A204.1 (cell line): ENCODE results near the gene CANX.
"Not testable (repeated sequence)": the region's sequence is repeated elsewhere in the genome, so short reads cannot be mapped to it uniquely, and the experiment has no call there.

Experiments
- FAIRE-seq: peaks from 2 replicates; lab custom pipeline; 2012; peaks lifted over from hg19 to GRCh38; lab: Jason Lieb, UNC

CANX gene

GRCh38 chr5:179699616-179700237, 960 bp downstream of the CANX start:
- no peak for FAIRE-seq

GRCh38 chr5:179700401-179700918, 1.7 kb downstream of the CANX start:
- no peak for FAIRE-seq

DNA sequence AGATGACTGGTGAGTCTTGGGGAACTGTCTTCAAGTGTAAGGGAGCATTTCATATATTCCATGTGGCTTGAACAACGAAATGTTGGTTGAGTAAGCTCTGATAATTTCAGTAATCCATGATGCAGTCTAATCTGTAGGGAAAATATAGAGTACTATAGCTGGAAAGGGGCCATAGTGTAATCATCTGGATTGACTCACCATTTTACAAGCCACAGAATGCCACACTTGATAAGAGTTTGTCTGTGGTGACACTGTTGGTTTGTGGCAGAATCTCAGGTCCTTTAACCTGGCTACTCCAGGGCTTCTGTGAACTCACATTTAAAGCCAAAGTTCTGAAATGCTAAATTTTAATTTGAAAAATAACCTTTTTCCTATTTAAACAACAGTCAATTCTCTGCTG, 17.5 kb downstream of the CANX start:
- no peak for FAIRE-seq

GRCh38 chr5:179720222-179720621, 21.5 kb downstream of the CANX start:
- FAIRE-seq: no peak

GRCh38 chr5:179724163-179724562, 25.4 kb downstream of the CANX start:
- no peak for FAIRE-seq

- FAIRE-seq: no peak
Measured at GRCh38 chr5:179727106-179727505, 28.3 kb downstream of the CANX start.

DNA sequence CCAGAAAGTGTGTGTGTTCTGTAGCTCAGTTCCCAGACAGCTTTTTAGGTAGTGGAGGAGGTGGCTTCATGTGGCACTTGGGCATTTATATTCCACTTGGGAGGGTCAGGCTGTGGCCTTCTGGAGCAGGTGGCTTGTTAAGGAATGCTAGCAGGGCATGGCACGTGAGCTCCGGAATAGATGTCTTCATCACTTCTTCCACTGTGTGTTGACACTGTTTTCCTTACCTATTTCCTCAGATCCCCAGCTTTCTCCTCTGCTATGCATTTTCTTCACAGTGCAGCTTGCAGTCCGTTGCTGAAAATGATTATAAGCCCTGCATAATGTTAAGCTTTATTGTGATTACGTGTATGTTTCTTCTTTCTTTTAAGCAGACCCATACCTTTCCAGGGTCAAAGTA, 30.5 kb downstream of the CANX start:
- no peak for FAIRE-seq

DNA sequence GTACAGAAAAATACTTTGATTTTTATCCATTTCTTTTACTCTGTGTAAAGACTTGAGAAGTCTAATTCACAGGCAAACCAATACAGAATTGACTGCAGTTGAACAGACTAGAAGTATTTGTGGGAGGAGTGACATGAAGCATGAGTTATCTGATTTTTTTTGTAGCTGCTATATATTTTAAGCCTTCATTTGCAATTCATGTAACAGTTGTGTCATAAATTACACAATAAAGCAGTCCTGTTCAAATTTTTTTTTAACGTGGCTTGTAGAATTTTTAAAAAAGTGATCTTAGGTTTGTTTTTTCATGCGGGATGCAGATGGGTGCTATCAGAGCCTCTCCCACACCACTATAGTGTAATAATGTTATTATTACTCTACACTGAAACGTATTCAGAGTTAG, 31.0 kb downstream of the CANX start:
- FAIRE-seq: no peak

- no peak for FAIRE-seq
Measured at GRCh38 chr5:179730356-179730755, 31.6 kb downstream of the CANX start.

- FAIRE-seq: no peak
Measured at GRCh38 chr5:179730852-179731251, 32.1 kb downstream of the CANX start.

DNA sequence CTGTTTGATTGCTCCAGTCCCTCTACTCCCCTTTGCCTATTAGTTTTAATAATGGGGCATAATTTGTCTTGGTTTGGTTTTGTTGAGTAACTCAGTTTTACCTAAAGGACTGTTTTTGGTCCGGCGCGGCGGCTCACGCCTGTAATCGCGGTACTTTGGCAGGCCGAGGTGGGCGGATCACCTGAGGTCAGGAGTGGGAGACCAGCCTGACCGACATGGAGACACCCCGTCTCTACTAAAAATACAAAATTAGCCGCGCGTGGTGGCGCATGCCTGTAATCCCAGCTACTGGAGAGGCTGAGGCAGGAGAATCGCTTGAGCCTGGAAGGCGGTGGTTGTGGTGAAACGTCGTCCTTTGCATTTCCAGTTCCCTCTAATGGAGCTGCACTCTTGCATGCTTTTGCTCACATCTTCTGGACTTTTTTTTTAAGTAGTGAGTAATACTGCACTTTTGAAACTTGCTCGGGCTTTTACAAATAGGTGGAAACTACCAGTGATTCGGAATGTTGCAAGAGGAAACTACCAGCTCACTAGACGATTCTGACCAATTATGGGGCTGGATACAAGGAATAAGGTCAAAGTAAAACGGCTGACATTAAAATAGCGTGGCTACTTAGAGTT, 33.1 kb downstream of the CANX start:
- no peak for FAIRE-seq

GRCh38 chr5:179732412-179732917, 33.7 kb downstream of the CANX start, which contains the start of gene MAML1:
Gene MAML1 (plus strand): TSS chr5:179732822. CDS start chr5:179733113, 291 bp downstream.
- FAIRE-seq: peak; percentile 98

- no peak for FAIRE-seq
Measured at GRCh38 chr5:179732918-179733771, 34.4 kb downstream of the CANX start.

- no peak for FAIRE-seq
Measured at GRCh38 chr5:179733772-179734126, 35.0 kb downstream of the CANX start.

- FAIRE-seq: no peak
Measured at GRCh38 chr5:179734536-179735164, 35.9 kb downstream of the CANX start.

DNA sequence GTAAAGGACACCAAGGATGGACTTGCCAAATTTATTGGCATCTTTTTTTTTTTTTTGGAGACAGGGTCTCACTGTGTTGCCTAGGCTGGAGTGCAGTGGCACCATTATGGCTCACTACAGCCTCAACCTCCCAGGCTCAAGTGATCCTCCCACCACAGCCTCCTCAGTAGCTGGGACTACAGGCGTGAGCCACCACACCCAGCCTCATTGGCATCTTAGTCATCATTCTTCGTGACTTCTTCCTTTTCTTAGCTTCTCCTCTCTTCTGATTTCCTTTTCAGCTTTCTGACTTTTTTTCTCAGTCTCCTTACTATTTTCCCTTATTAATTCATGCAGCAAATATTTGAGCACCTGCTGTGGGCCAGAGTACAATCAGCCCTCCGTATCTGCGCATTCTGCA, 40.0 kb downstream of the CANX start:
- no peak for FAIRE-seq

DNA sequence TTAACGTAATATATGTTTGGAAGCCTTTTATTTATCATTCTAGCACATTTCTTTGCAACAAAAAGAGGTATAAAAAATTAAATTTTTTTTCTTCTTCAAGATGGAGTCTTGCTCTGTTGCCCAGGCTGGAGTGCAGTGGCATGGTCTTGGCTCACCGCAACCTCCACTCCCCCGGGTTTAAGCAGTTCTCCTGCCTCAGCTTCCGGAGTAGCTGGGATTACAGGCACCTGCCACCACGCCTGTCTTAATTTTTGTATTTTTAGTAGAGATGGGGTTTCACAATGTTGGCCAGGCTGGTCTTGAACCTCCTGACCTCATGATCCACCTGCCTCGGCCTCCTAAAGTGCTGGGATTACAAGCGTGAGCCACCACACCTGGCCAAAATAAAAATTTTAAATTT, 45.3 kb downstream of the CANX start:
- not testable (repeated sequence) for FAIRE-seq

GRCh38 chr5:179746872-179747271, 48.1 kb downstream of the CANX start:
- no peak for FAIRE-seq

- FAIRE-seq: no peak
Measured at GRCh38 chr5:179747811-179748210, 49.0 kb downstream of the CANX start.

- FAIRE-seq: no peak
Measured at GRCh38 chr5:179749857-179750508, 51.2 kb downstream of the CANX start.

DNA sequence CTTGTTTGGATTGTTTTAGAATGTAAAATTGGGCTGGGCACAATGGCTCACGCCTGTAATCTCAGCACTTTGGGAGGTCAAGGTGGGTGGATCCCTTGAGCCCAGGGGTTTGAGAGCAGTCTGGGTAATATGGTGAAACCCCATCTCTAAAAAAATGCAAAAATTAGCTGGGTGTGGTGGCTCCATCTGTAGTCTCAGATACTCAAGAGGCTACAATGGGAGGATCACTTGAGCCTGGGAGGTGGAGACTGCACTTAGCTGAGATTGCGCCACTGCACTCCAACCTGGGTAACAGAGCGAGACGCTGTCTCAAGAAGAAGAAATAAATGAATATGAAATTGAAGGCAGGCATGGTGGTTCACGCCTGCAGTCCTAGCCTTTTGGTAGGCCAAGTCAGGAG, 55.2 kb downstream of the CANX start:
- no peak for FAIRE-seq

DNA sequence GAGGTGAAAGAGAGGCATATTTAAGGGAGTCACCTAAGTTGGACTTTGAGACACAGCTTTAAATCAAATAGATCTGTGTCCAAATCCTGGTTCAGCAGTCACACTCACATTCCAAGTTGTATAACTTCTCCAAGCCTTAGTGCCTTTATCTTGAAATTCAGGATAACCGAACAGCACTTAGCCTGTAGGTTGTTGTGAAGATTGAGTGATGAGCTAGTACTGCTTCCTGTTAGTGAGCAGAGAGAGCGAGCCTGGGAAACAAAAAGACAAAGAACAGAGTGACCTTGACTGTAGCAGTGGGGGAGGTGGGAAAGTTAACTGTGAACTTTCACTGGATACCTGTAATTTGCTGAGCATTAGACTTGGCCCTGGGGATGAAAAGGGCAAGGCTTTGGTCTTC, 56.3 kb downstream of the CANX start:
- FAIRE-seq: no peak
